IMR-90 (cell line): Measurements from ENCODE around the gene DBF4B. TPM values are rescaled to one million over a fixed set of nuclear protein-coding genes. Genes with fewer than 3 reads are reported as not detected.
"Not testable (repeated sequence)": the region's sequence is repeated elsewhere in the genome, so short reads cannot be mapped to it uniquely, and the experiment has no call there.

Experiments used
- ATAC-seq: fragments of 200-7000 bp; cut with Tn5 transposase; 2 replicates; pipeline ENCODE4 v1.9.1; 2020; ENCODE audit warnings: low read depth, mild to moderate bottlenecking, moderate library complexity
- BruUV-seq: library from RNA; stranded (reverse); fragments of 400-500 nt; replicated peaks from 2 replicates; lab custom pipeline; 2021; lab: Mats Ljungman, UMichigan
- CTCF ChIA-PET: fragments of 300-600 bp; formaldehyde crosslinking; extraction: SDS; loops from one replicate; lab custom pipeline; 2021; ENCODE audit warnings: antibody characterized with exemption; lab: Yijun Ruan, JAX
- POLR2A ChIA-PET: fragments of 300-600 bp; sonication (Branson Sonifier 250); formaldehyde crosslinking; loops from one replicate; lab custom pipeline; 2022; ENCODE audit warnings: antibody characterized with exemption; ENCODE audit not compliant: unreplicated experiment; lab: Charles Lee
- DNase-seq: peaks from one replicate; pipeline ENCODE4 v3.0.0; 2013
- H2AFZ ChIP-seq: replicated peaks from 2 replicates; pipeline ENCODE3; 2013; ENCODE audit warnings: low read length, mild to moderate bottlenecking; ENCODE audit not compliant: poor library complexity
- H2AK5ac ChIP-seq: 2 replicates; pipeline ENCODE4 v1.6.1; 2013; ENCODE audit warnings: low read depth, low read length, inconsistent platforms
- H2AK9ac ChIP-seq: replicated peaks from 2 replicates; pipeline ENCODE3; 2013; ENCODE audit warnings: mild to moderate bottlenecking, low read depth, low read length, moderate library complexity; ENCODE audit not compliant: poor library complexity
- H2BK120ac ChIP-seq: 2 replicates; pipeline ENCODE4 v1.6.1; 2013; ENCODE audit warnings: low read depth, low read length, inconsistent platforms
- H2BK15ac ChIP-seq: 3 replicates; pipeline ENCODE4 v1.6.1; 2013; ENCODE audit warnings: low read depth, low read length, inconsistent platforms
- H2BK20ac ChIP-seq: 2 replicates; pipeline ENCODE4 v1.6.1; 2013; ENCODE audit warnings: low read depth, mild to moderate bottlenecking, inconsistent platforms, low read length, moderate library complexity
- H2BK5ac ChIP-seq: 2 replicates; pipeline ENCODE4 v1.6.1; 2013; ENCODE audit warnings: mild to moderate bottlenecking, low read depth, low read length, inconsistent platforms; ENCODE audit not compliant: poor library complexity, severe bottlenecking
- H3K14ac ChIP-seq: replicated peaks from 2 replicates; pipeline ENCODE4 v1.6.1; 2013; ENCODE audit warnings: low read depth, low read length, inconsistent platforms
- H3K18ac ChIP-seq: 2 replicates; pipeline ENCODE4 v1.6.1; 2013; ENCODE audit warnings: low read depth, low read length, control low read depth
- H3K23ac ChIP-seq: 2 replicates; pipeline ENCODE4 v1.6.1; 2013; ENCODE audit warnings: low read depth, low read length, inconsistent platforms
- H3K27ac ChIP-seq: 2 replicates; pipeline ENCODE4 v1.5.1; 2013; ENCODE audit warnings: mild to moderate bottlenecking, control low read depth, low read length; ENCODE audit not compliant: insufficient read depth
- H3K27me3 ChIP-seq: 2 replicates; pipeline ENCODE4 v1.6.1; 2013; ENCODE audit warnings: low read length; ENCODE audit not compliant: control insufficient read depth, insufficient read depth
- H3K36me3 ChIP-seq: 2 replicates; pipeline ENCODE4 v1.6.1; 2013; ENCODE audit warnings: low read length, mixed read lengths; ENCODE audit not compliant: control insufficient read depth, insufficient read depth
- H3K4ac ChIP-seq: 2 replicates; pipeline ENCODE4 v1.6.1; 2013; ENCODE audit warnings: low read depth, low read length, inconsistent platforms
- H3K4me1 ChIP-seq: 2 replicates; pipeline ENCODE4 v1.6.1; 2013; ENCODE audit warnings: low read length, mixed read lengths; ENCODE audit not compliant: control insufficient read depth, insufficient read depth
- H3K4me2 ChIP-seq: 2 replicates; pipeline ENCODE4 v1.6.1; 2013; ENCODE audit warnings: low read depth, mild to moderate bottlenecking, control low read depth, low read length, moderate library complexity
- H3K4me3 ChIP-seq: 2 replicates; pipeline ENCODE4 v1.5.1; 2013; ENCODE audit warnings: low read depth, mild to moderate bottlenecking, control low read depth, low read length, moderate library complexity; ENCODE audit not compliant: insufficient read depth
- H3K56ac ChIP-seq: 2 replicates; pipeline ENCODE4 v1.6.1; 2013; ENCODE audit warnings: low read length, inconsistent platforms; ENCODE audit not compliant: insufficient read depth; ENCODE audit errors: extremely low read depth
- H3K79me1 ChIP-seq, 2 experiments: 2 replicates each; pipeline ENCODE4 v1.6.1; 2013; ENCODE audit warnings: low read length in 2 of 2, inconsistent platforms in 1 of 2, low read depth in 1 of 2
- H3K9ac ChIP-seq: 2 replicates; pipeline ENCODE4 v1.6.1; 2013; ENCODE audit warnings: low read depth, low read length, control low read depth
- H3K9me1 ChIP-seq: 2 replicates; pipeline ENCODE4 v1.6.1; 2013; ENCODE audit warnings: low read length, inconsistent platforms; ENCODE audit not compliant: insufficient read depth
- H3K9me3 ChIP-seq: 2 replicates; pipeline ENCODE4 v1.6.1; 2013; ENCODE audit warnings: low read length; ENCODE audit not compliant: control insufficient read depth, insufficient read depth
- H4K20me1 ChIP-seq: 2 replicates; pipeline ENCODE4 v1.6.1; 2013; ENCODE audit warnings: low read length, inconsistent platforms; ENCODE audit not compliant: insufficient read depth
- H4K5ac ChIP-seq: 2 replicates; pipeline ENCODE4 v1.6.1; 2013; ENCODE audit warnings: mild to moderate bottlenecking, low read depth, low read length, control low read depth
- H4K8ac ChIP-seq, 2 experiments: 2 replicates each; pipeline ENCODE4 v1.6.1; 2013; ENCODE audit warnings: low read depth in 2 of 2, low read length in 2 of 2, control low read depth in 1 of 2, inconsistent platforms in 1 of 2
- H4K91ac ChIP-seq: 2 replicates; pipeline ENCODE4 v1.6.1; 2013; ENCODE audit warnings: low read depth, low read length, inconsistent platforms; ENCODE audit not compliant: insufficient read depth
- WGBS, 2 experiments: methylation state at CpG; one replicate each; pipeline versions ENCODE4 v1.1.5 to v1.1.7; 2013; ENCODE audit warnings: missing lambda C conversion rate in 2 of 2; ENCODE audit not compliant: insufficient read length in 1 of 2; ENCODE audit errors: extremely low coverage in 2 of 2; 5-methylcytosine and 5-hydroxymethylcytosine counted together
- dilution Hi-C: fragments of 300-500 bp; cut with HindIII; formaldehyde crosslinking; loops from one replicate; pipeline ENCODE4 v1.14.3; 2018; ENCODE audit warnings: low sequenced_read_pairs; ENCODE audit not compliant: unreplicated experiment
- in situ Hi-C: fragments of 300-500 bp; cut with MboI; formaldehyde crosslinking; loops from 3 replicates; pipeline ENCODE4 v1.14.3; 2019; ENCODE audit warnings: low sequenced_read_pairs, inconsistent platforms, mixed read lengths
- intact Hi-C: fragments of 100-400 bp; cut with micrococcal nuclease; formaldehyde crosslinking; loops from 2 replicates; pipeline ENCODE4 v1.10.0; 2022
- polyA plus RNA-seq, 3 experiments: library from polyadenylated mRNA; depleted of rRNA; stranded (reverse); fragments of >200 nt; gene quantifications; 2 replicates each; pipeline ENCODE4 v1.2.3, GENCODE V29; 2012; ENCODE audit warnings: low replicate concordance in 1 of 3
- total RNA-seq: library from RNA; depleted of rRNA; stranded (reverse); fragments of >200 nt; gene quantifications from 2 replicates; pipeline ENCODE4 v1.2.3, GENCODE V29; 2012

Gene DBF4B
- total and polyA plus RNA-seq, 2 of the 4 experiments (the other 2 are of a cell fraction): 3.6 to 10.2 TPM

GRCh38 chr17:44745738-44746137 is 37.3 kb downstream of the DBF4B start:
- CTCF ChIA-PET: not testable (repeated sequence)

More at GRCh38 chr17:44745738-44746137, 37.3 kb downstream of the DBF4B start:
- H3K4me3 ChIP-seq, H3K23ac ChIP-seq, BruUV-seq, H3K9me1 ChIP-seq, H4K20me1 ChIP-seq, H4K5ac ChIP-seq, H4K91ac ChIP-seq, dilution Hi-C loops, in situ Hi-C loops, H3K4me1 ChIP-seq, DNase-seq, POLR2A ChIA-PET, H2BK15ac ChIP-seq, H2BK20ac ChIP-seq, H2BK5ac ChIP-seq, H3K14ac ChIP-seq, H3K36me3 ChIP-seq, H2AK5ac ChIP-seq, H3K18ac ChIP-seq, H2AFZ ChIP-seq, H3K4me2 ChIP-seq, H2AK9ac ChIP-seq, H2BK120ac ChIP-seq, H3K79me1 ChIP-seq, H3K9me3 ChIP-seq, ATAC-seq, H3K27me3 ChIP-seq, intact Hi-C loops, H3K4ac ChIP-seq, H3K27ac ChIP-seq, H4K8ac ChIP-seq, H3K56ac ChIP-seq, H3K9ac ChIP-seq: not testable (repeated sequence)
- 100% methylated on average over 1 of the region's 5 CpGs; no CpG with 5 or more reads in 1 of the 2 experiments for WGBS, 2 experiments
